GM21367 (cell line): ENCODE results near the gene CBFA2T2.
"Not testable (repeated sequence)": the region's sequence is repeated elsewhere in the genome, so short reads cannot be mapped to it uniquely, and the experiment has no call there.

Source experiments
- ATAC-seq: cut with Tn5 transposase; IDR thresholded peaks from one replicate; pipeline ENCODE4 v1.9.1; 2021; ENCODE audit not compliant: unreplicated experiment

Gene CBFA2T2

GRCh38 chr20:33570743-33571142 lies 80.8 kb downstream of the CBFA2T2 start:
- no peak for ATAC-seq

DNA sequence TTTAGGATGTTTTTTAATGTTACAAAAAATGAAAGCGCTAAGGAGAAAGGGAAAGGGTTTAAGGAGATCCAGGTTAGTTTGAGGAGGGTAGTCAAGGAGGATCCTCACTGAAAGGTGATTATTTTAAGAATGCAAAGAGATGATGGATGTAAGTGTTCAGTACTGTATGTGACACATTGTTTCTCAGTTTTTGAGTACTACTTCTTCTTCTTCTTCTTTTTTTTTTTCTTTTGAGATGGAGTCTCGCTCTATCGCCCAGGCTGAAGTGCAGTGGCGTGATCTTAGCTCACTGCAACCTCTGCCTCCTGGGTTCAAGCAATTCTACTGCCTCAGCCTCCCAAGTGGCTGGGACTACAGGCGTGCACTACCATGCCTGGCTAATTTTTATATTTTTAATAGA lies 83.4 kb downstream of the CBFA2T2 start:
- ATAC-seq = not testable (repeated sequence)

- no peak for ATAC-seq
Observed at GRCh38 chr20:33575282-33575681, 85.4 kb downstream of the CBFA2T2 start.

DNA sequence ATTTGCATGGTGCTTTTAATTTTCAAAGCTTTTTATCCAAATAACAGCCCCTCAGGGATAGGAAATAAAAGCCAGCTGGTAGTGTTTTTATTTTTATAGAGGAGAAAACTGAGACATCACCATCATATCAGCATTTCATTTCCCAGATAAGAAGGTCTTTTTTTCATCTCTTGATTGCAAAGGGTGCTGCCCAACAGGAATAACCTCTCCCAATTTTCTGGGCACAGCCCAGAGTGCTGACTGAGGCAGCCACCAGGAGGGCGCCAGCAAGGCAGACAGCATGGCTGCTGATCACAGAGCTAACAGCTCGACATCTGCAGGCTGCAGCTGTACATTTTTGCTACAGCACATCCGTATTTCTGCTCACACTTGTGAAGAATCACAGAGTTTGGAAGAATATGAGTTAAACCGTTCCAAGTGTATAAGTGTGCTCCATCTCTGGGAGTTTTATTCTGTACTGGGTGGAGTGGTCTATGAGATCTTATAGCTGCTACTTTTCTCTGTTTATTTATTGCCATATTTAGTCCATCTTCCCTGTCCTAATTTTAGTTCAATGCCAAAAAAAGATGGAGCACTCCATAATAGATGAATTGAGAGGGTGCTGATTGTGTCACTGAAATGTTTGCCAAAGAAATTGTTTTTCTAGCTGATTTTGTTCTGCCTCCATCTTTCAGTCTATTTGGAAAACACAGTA lies 86.7 kb downstream of the CBFA2T2 start:
- ATAC-seq = no peak

- ATAC-seq = no peak
Observed at GRCh38 chr20:33578510-33578909, 88.6 kb downstream of the CBFA2T2 start.

GRCh38 chr20:33583143-33583542 lies 93.2 kb downstream of the CBFA2T2 start:
- no peak for ATAC-seq

DNA sequence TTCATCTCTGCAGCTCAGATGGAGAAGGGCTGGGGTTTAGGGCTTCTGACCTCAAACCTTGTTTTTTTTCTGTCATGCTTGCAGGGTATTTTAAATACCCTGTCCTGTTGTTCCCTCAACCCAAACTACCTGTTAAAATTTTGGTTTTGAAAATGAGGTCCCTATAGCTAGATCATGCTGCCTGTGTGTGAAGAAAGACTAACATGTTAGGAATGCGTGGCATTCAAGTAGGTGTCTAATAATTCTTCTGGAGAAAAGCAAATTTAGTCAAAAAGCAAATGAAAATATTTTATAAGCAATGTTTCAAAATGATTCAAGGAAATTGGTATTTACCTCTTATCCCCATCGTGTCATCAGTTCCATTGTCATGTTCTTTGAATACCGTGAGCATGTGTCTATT lies 95.1 kb downstream of the CBFA2T2 start:
- ATAC-seq = no peak

GRCh38 chr20:33585413-33585812 lies 95.5 kb downstream of the CBFA2T2 start:
- no peak for ATAC-seq

- ATAC-seq = no peak
Observed at GRCh38 chr20:33589059-33589458, 99.2 kb downstream of the CBFA2T2 start.

GRCh38 chr20:33591901-33592300 lies 102.0 kb downstream of the CBFA2T2 start:
- not testable (repeated sequence) for ATAC-seq

- no peak for ATAC-seq
Observed at GRCh38 chr20:33594743-33595142, 104.8 kb downstream of the CBFA2T2 start.

GRCh38 chr20:33600414-33600813 lies 110.5 kb downstream of the CBFA2T2 start:
- no peak for ATAC-seq

- no peak for ATAC-seq
Observed at GRCh38 chr20:33600981-33601380, 111.1 kb downstream of the CBFA2T2 start.

- no peak for ATAC-seq
Observed at GRCh38 chr20:33601861-33602260, 112.0 kb downstream of the CBFA2T2 start.

DNA sequence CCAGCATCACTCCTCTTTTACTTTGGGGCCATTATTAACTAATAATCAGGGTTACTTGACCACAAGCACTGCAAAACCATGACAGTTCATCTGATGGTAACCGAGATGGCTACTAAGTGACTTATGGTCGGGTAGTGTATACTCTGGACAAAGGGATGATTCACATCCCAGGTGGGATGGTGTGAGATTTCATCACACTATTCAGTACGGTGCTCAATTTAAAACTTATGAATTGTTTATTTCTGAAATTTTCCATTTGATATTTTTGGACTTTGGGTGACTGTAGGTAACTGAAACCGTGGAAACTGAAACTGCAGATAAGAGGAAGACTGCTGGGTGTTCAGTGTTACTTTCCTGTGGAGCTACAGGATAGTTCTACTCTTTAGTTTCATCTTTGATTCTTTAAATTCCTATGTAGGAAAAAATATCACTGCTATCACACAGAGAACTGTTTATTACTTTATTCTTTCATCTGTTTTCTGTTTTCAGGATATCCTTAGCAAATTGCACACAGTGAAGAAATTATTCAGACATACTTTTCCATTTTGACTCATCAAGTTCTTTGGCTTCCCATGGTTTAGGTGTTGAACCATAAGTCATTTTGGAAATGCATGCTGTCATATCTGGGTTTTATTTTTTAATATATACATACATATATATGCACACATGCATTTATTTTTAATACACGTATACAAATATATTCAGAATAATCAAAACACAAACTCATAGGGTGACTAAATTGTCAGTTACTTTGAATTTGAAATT lies 113.1 kb downstream of the CBFA2T2 start:
- ATAC-seq = no peak

GRCh38 chr20:33604084-33604990 lies 114.4 kb downstream of the CBFA2T2 start:
- ATAC-seq = no peak

DNA sequence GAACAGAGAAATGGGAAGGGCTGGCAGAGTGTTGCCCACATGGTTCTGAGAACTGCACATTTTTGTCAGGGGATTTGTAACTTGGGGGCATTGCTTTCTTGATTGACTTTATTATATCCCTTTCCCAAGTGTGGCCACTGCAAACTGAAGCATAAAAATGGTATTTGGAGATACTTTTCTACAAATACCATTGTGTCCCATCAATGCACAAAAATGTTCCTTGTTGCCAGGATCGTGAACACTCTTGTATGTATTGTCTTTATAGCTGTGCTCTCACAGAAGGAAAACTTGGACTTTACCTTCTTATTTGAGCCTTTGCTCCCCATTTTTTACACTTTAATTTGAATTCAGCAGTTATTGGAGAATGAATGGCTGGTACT lies 115.1 kb downstream of the CBFA2T2 start:
- ATAC-seq = no peak

- ATAC-seq = peak; percentile 50
Observed at GRCh38 chr20:33606118-33606771, 116.3 kb downstream of the CBFA2T2 start.

- no peak for ATAC-seq
Observed at GRCh38 chr20:33609504-33609903, 119.6 kb downstream of the CBFA2T2 start.

- no peak for ATAC-seq
Observed at GRCh38 chr20:33611106-33611505, 121.2 kb downstream of the CBFA2T2 start.

DNA sequence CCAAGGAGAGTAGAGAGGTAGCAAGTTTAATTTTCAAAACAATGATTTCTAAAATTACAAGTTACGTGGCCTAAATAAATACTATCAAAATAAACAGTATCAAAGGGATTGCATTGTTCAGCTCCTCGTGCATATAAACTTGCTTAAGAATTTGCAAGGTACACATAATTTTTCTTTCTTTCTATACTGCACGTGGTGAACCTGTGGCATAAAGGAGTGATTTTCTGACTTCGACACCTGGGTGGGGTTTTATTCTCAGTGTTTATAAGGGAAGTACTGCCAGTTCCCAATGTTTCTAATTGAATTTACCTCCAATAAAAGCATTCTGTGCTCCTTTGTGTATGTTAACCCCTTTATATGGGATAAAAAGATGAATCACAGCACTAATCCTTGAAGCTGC lies 122.1 kb downstream of the CBFA2T2 start:
- no peak for ATAC-seq
